GM15510 (cell line): Measurements from ENCODE around the gene CYP2C19.

Experiments used
- POLR2A ChIP-seq: IDR thresholded peaks from 3 replicates; pipeline ENCODE4 v1.6.1; 2011; ENCODE audit warnings: borderline replicate concordance; ENCODE audit not compliant: insufficient read length; ENCODE audit errors: extremely low read depth

Gene CYP2C19

GRCh38 chr10:94762393-94762792, at the start of gene CYP2C19:
Gene CYP2C19, plus strand, starts transcription at chr10:94762681. Its CDS starts 25 bp downstream, at chr10:94762706.
- TF ChIP-seq POLR2A, result no peak

GRCh38 chr10:94725871-94726270, 36.6 kb upstream of the CYP2C19 start:
- TF ChIP-seq POLR2A, result no peak

- no peak for TF ChIP-seq POLR2A
Measured at GRCh38 chr10:94735197-94735596, 27.3 kb upstream of the CYP2C19 start.

GRCh38 chr10:94738588-94738987, 23.9 kb upstream of the CYP2C19 start:
- no peak for TF ChIP-seq POLR2A

GRCh38 chr10:94747137-94747536, 15.3 kb upstream of the CYP2C19 start:
- no peak for TF ChIP-seq POLR2A

GRCh38 chr10:94747838-94748237, 14.6 kb upstream of the CYP2C19 start:
- TF ChIP-seq POLR2A, result no peak

GRCh38 chr10:94757916-94758315, 4.6 kb upstream of the CYP2C19 start:
- TF ChIP-seq POLR2A, result no peak

GRCh38 chr10:94760586-94761178, 1.8 kb upstream of the CYP2C19 start:
- no peak for TF ChIP-seq POLR2A

- no peak for TF ChIP-seq POLR2A
Measured at GRCh38 chr10:94777886-94778458, 15.5 kb downstream of the CYP2C19 start.

GRCh38 chr10:94780844-94781243, 18.4 kb downstream of the CYP2C19 start:
- TF ChIP-seq POLR2A, result no peak

- no peak for TF ChIP-seq POLR2A
Measured at GRCh38 chr10:94784256-94784655, 21.8 kb downstream of the CYP2C19 start.

GRCh38 chr10:94785211-94785610, 22.7 kb downstream of the CYP2C19 start:
- TF ChIP-seq POLR2A, result no peak

GRCh38 chr10:94803307-94803706, 40.8 kb downstream of the CYP2C19 start:
- no peak for TF ChIP-seq POLR2A

GRCh38 chr10:94846204-94846603, 83.7 kb downstream of the CYP2C19 start:
- no peak for TF ChIP-seq POLR2A

- TF ChIP-seq POLR2A, result no peak
Measured at GRCh38 chr10:94850766-94851165, 88.3 kb downstream of the CYP2C19 start.

- TF ChIP-seq POLR2A, result no peak
Measured at GRCh38 chr10:94851263-94851662, 88.8 kb downstream of the CYP2C19 start.
